Stimulated activated CD4-positive, alpha-beta T cell treated with anti-CD3 and anti-CD28 coated beads, Interleukin-2, amount 100 ng/mL, for 4 hours (primary cell): Measurements from ENCODE around the gene ZFYVE21.
"Not testable (repeated sequence)": the region's sequence is repeated elsewhere in the genome, so short reads cannot be mapped to it uniquely, and the experiment has no call there.

Experiments
- DNase-seq: peaks from one replicate; pipeline ENCODE4 v3.0.0-alpha.2; 2020; ENCODE audit warnings: low read depth

ZFYVE21 gene

GRCh38 chr14:103715052-103716000 lies at the start of gene ZFYVE21, which contains the start of gene XRCC3:
TSS of gene ZFYVE21 (plus strand) at chr14:103715810. CDS start at chr14:103715842, 32 bp downstream.
TSS of gene XRCC3 (minus strand) at chr14:103715451. CDS start at chr14:103711087, 4,364 bp downstream.
- peak; percentile 100 for DNase-seq

GRCh38 chr14:103667671-103668070 lies 47.9 kb upstream of the ZFYVE21 start:
- no peak for DNase-seq

GRCh38 chr14:103668117-103668516 lies 47.5 kb upstream of the ZFYVE21 start:
- DNase-seq: no peak

- DNase-seq: no peak
Observed at GRCh38 chr14:103669370-103669769, 46.2 kb upstream of the ZFYVE21 start.

DNA sequence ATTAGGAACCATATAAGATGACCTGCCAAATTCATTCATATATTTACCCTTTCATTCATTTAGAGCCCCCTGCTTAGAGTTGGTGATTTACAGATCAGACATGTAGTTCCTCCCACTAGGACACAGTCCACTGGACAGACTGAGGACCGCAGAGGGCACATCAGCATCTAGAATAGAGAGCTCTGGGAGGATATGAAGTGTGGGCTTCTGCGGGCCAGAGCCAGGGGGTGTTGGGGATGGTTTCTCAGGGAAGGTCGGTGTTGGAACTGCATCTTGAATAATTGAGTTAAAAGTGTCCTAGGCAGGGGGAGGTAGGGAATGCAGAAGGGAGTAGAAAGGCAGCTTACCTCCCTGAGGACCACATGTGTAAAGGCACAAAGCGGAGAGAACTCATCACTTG lies 43.7 kb upstream of the ZFYVE21 start:
- no peak for DNase-seq

DNA sequence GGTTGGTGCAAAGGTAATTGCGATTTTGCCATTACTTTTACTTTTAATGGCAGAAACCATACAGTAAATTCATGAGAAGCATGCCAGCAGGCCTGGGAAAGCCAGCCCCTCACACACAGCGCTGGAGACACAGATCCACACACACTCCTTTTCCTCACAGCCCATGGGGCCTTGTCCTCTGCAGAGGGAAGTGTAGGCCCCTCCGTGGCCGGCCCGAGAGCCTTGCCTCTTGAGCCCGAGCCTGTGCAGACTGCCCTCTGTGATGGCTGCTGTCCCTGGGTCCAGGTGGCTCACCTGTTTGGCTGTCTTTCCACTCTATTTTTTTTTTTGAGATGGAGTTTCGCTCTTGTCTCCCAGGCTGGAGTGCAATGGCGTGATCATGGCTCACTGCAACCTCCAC lies 39.7 kb upstream of the ZFYVE21 start:
- DNase-seq: no peak

GRCh38 chr14:103676881-103677675 lies 38.5 kb upstream of the ZFYVE21 start:
- DNase-seq: no peak

DNA sequence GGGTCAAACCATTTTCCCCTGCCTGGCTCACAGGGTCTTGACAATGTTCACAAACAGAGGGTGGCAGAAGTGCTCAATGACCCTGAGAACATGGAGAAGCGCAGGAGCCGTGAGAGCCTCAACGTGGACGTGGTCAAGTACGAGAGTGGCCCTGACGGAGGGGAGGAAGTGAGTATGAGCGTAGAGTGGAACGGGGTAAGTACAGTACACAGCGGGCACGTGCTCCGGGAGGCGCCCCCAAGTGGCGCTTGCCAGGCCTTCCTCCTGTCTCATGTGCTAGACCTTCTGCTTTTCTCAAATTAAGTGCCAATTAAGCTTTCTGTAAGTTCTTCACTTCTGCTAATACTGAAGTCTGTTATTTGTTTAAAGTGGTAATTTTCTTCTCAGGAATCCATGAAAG lies 36.3 kb upstream of the ZFYVE21 start:
- DNase-seq: peak; percentile 7

DNA sequence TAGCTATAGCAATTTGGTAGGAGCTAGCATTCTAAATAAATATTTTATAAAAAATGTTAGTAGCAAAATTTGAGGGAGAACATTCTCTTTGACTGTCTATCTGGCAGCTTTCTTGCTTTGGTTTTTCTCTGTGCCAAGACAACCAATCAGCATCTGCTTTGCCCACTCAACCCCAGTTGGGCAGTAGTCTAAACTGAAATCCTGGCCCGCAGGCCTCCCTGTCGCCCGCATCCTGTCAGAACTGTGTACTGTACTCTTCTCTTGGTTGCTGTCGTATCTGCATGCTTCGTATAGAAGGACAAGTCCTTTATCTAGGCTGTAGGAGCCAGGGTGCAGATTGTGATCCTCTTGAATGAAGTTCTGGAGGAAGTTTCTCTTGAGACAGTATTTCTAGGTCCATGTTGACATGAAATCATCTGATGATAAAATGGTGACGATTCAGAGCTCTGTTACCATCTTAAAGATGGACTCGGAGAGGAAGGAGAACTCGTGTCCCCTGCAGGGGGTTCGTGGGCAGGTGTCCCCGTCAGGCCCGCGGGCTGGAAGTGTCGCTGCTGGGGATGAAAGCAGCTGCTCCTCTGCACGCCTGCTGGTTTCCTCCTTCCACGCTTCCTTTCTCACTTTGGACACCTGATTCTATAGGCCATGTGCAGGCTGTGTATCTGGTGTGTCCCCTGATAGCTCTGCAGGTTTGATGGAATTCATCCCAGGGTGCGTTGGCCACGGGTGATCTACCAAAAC lies 34.9 kb upstream of the ZFYVE21 start:
- DNase-seq: no peak

DNA sequence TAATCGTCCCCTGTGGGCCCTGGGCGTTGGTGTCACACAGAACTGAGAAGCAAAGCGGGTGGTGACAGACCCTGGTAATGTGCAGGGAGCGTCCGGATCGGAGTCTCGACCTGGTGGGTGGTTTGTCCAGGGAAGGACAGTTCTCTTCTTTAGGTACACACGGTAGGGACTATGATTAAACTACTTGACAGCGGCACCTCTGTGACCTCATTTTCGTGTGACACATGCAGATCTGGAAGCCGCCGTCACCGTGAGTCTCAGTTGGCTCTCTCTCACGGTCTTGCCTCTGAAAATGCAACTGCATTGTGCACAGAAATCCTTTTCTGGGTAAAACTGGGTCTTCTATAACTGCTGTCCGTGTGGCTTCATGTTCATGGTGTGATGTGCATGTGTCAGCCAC lies 32.5 kb upstream of the ZFYVE21 start:
- DNase-seq: no peak

DNA sequence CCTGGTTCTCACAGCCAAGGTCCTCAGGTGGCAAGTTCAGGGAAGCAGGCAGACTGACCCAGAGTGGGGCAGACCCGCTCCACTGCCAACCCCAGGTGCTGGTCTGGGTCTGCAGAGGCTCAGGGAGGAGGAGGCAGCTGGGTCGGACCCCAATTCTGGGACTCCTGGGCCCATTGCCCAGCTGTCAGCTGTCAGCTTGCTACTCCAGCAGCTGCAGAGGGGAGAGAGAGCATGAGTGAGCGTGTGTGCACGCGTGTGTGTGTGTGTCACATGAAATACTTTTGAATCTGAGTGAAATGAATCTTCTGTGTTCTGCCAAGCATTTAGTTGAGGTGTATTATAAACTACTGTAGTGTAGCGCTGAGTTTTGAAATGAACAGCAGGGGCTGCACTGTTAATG lies 31.1 kb upstream of the ZFYVE21 start:
- no peak for DNase-seq

DNA sequence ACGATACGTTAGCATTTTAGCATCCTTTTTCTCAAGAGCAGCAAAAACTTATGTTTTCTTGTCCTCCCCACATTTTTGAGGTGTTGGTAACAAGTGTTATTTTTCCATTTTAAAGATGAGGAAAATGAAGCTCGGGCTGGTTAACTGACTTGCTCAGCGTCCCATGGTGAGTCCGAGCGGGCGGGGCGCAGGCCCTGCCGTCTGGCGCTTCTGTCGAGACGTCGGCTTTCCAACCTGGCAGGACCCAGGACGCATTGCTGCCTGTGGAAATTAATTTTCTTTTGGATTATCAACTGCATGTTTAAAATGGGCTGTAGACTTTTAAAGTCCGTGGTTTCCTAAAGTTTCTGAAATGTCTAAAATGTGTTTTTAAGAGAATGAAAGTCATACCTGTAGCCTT lies 30.7 kb upstream of the ZFYVE21 start:
- no peak for DNase-seq

DNA sequence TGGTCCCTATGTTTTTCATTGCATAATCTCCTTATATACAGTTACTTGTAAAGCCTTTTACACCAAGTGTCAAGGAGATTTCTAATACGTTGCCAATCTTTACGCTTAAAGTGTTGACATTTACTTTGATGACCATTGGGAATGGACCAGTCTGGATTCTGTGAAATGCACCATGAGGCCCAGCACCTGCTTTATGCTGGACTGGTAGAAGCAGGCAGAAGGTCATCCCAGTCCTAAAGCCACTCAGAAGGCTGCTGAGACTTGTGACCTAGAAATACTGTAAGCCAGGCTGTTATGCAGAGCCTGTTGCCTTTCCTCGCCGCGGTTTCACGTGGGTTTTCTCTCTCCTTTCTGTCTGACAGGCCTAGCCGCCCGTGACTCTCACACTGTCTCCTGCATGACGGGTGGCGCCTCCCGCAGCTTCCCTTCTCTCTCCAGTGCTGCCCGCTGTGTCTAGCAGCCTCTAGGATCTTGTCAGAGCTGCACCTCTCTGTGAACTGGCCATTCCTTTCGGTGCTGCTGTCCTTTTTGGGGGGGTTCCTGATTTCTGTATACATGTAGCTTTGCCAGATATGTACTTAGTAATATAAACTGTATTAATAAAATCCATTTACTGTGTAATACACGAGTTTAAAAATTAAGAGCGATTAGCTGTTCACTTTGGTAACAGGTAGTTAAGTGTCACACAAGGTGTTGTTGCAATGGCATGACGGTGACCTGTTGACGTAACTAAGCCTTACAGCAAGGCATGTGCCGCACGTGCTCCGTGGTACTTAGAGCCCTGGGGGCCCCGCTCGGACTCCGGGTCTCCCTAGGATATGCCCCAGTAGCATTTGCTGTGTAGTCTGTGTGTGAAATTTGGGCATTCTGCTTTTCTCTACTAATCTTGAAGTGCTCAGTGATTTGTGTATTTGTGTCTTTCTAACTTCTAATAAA lies 30.1 kb upstream of the ZFYVE21 start:
- DNase-seq: no peak

DNA sequence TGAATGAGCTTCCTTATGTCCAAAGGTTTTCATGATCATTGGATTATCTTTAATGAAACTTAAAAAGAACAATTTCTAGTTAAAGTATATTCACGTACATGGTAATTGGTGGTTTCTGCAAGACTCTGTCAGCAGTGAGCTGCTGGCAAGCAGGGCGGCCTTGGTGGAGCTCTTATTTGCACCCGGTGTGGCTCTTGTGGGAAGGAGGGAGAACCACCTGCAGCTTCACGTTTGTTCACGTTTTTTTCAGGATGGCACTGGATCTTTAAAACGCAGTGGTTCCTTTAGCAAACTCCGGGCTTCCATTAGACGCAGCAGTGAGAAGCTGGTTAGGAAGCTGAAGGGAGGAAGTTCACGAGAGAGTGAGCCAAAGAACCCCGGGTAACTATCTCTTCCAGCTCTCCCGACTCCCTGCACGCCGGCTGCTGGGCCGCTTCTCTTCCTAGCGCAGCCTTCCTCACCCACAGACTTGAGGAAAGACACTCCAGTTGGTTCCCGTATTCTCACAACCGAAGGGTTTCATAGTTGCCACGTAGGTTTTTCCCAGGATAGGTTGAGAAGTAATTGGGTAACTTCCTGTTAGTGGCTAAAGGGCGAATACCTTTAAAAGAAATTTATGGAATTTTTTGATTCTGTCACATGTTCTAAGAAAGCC lies 28.7 kb upstream of the ZFYVE21 start:
- no peak for DNase-seq

DNA sequence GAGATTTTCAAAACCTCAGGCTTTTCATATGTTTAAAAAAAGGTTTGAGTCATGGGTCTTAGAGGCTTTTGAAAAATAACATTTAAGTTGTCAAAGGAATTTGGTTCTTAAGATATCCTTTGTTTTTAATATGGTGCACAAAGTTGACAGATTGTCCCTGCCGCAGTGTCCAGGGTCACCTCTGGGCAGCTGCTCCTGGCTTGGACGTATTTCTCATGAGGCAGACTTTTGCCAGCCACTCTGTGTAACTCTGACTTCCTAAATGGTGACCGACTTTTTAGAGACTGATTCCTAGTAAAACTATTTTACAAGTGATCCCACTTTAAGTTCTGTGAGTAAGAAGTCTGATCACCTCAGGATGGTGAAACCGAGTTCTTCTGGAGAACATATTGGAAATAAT lies 27.9 kb upstream of the ZFYVE21 start:
- no peak for DNase-seq

GRCh38 chr14:103688441-103688840 lies 27.2 kb upstream of the ZFYVE21 start:
- DNase-seq: no peak

- no peak for DNase-seq
Observed at GRCh38 chr14:103688906-103689902, 26.4 kb upstream of the ZFYVE21 start.

- no peak for DNase-seq
Observed at GRCh38 chr14:103690332-103690731, 25.3 kb upstream of the ZFYVE21 start.

GRCh38 chr14:103691655-103692054 lies 24.0 kb upstream of the ZFYVE21 start:
- DNase-seq: not testable (repeated sequence)
